HEK293 (cell line): Measurements from ENCODE around the gene CD302.

Experiments used
- CTCF ChIA-PET: fragments of 350-600 bp; formaldehyde crosslinking; extraction: SDS; loops from one replicate; lab custom pipeline; 2021; ENCODE audit warnings: antibody characterized with exemption; lab: Yijun Ruan, JAX
- POLR2A ChIA-PET: fragments of 300-600 bp; formaldehyde crosslinking; extraction: SDS; loops from one replicate; lab custom pipeline; 2020; ENCODE audit warnings: antibody characterized with exemption, inconsistent platforms; lab: Yijun Ruan, JAX
- H3K27ac ChIP-seq: fragments of 200-500 bp; sonication (Bioruptor generic); 2 replicates; pipeline ENCODE4 v1.5.1; 2014; ENCODE audit warnings: low read depth, low read length, control low read depth, inconsistent platforms; ENCODE audit errors: extremely low read depth
- H3K36me3 ChIP-seq, 2 experiments: fragments of 200-500 bp in 1 of 2; sonication (Bioruptor generic) in 1 of 2; 1 replicate in 1 of 2; 2 replicates in 1 of 2; pipeline ENCODE4 v1.5.1; 2014 to 2017; ENCODE audit warnings: inconsistent platforms in 2 of 2, low read length in 2 of 2; ENCODE audit not compliant: control insufficient read depth in 2 of 2, insufficient read depth in 1 of 2
- H3K4me1 ChIP-seq: fragments of 200-500 bp; sonication (Bioruptor generic); 2 replicates; pipeline ENCODE4 v1.5.1; 2014; ENCODE audit warnings: mild to moderate bottlenecking, low read length, inconsistent platforms; ENCODE audit not compliant: control insufficient read depth, insufficient read depth
- H3K4me3 ChIP-seq: 2 replicates; pipeline ENCODE4 v1.5.1; 2011; ENCODE audit warnings: low read depth, mild to moderate bottlenecking, control low read depth, low read length, moderate library complexity
- H3K9me3 ChIP-seq: fragments of 200-500 bp; sonication (Bioruptor generic); 2 replicates; pipeline ENCODE4 v1.5.1; 2014; ENCODE audit warnings: low read depth, low read length, inconsistent platforms; ENCODE audit not compliant: control insufficient read depth, insufficient read depth
- FEZF1 ChIP-seq: fragments of 450-650 bp; formaldehyde crosslinking; IDR thresholded peaks from 2 replicates; pipeline ENCODE4 v1.5.1; 2016; ENCODE audit warnings: missing biosample characterization, missing genetic modification characterization
- MYNN ChIP-seq: fragments of 450-650 bp; formaldehyde crosslinking; IDR thresholded peaks from 2 replicates; pipeline ENCODE4 v1.5.1; 2016; ENCODE audit warnings: missing biosample characterization, missing genetic modification characterization, borderline replicate concordance
- RBAK ChIP-seq: fragments of 450-650 bp; formaldehyde crosslinking; IDR thresholded peaks from 2 replicates; pipeline ENCODE4 v1.5.1; 2016; ENCODE audit warnings: missing biosample characterization, missing genetic modification characterization
- REPIN1 ChIP-seq: fragments of 450-650 bp; formaldehyde crosslinking; IDR thresholded peaks from 2 replicates; pipeline ENCODE4 v1.5.1; 2017; ENCODE audit warnings: missing biosample characterization, missing genetic modification characterization, low read depth
- SCRT2 ChIP-seq: fragments of 450-650 bp; formaldehyde crosslinking; IDR thresholded peaks from 2 replicates; pipeline ENCODE4 v1.5.1; 2016; ENCODE audit warnings: missing biosample characterization, missing genetic modification characterization
- ZNF114 ChIP-seq: fragments of 450-650 bp; formaldehyde crosslinking; IDR thresholded peaks from 2 replicates; pipeline ENCODE4 v1.5.0; 2017; ENCODE audit warnings: missing biosample characterization, missing genetic modification characterization
- ZNF132 ChIP-seq: fragments of 450-650 bp; formaldehyde crosslinking; IDR thresholded peaks from 2 replicates; pipeline ENCODE4 v1.5.1; 2017; ENCODE audit warnings: missing biosample characterization, missing genetic modification characterization, borderline replicate concordance
- ZNF169 ChIP-seq: fragments of 450-650 bp; formaldehyde crosslinking; IDR thresholded peaks from 2 replicates; pipeline ENCODE4 v1.5.1; 2016; ENCODE audit warnings: missing biosample characterization, missing genetic modification characterization
- ZNF311 ChIP-seq: fragments of 450-650 bp; formaldehyde crosslinking; IDR thresholded peaks from 2 replicates; pipeline ENCODE4 v1.5.1; 2017; ENCODE audit warnings: missing biosample characterization, missing genetic modification characterization, borderline replicate concordance
- ZNF521 ChIP-seq: fragments of 450-650 bp; formaldehyde crosslinking; IDR thresholded peaks from 2 replicates; pipeline ENCODE4 v1.5.1; 2017; ENCODE audit warnings: missing biosample characterization, mild to moderate bottlenecking, missing genetic modification characterization
- ZNF560 ChIP-seq: fragments of 450-650 bp; formaldehyde crosslinking; IDR thresholded peaks from 2 replicates; pipeline ENCODE4 v1.5.1; 2017; ENCODE audit warnings: missing biosample characterization, missing genetic modification characterization, borderline replicate concordance
- ZNF596 ChIP-seq: fragments of 450-650 bp; IDR thresholded peaks from 2 replicates; pipeline ENCODE4 v1.5.0; 2018; ENCODE audit warnings: missing biosample characterization, mild to moderate bottlenecking, missing genetic modification characterization, moderate library complexity
- TF ChIP-seq, protein P1 (sequence below): fragments of 450-650 bp; formaldehyde crosslinking; optimal IDR thresholded peaks from 2 replicates; pipeline ENCODE3; 2016; ENCODE audit warnings: missing biosample characterization, mild to moderate bottlenecking, missing genetic modification characterization
- TF ChIP-seq, protein P2 (sequence below): fragments of 450-650 bp; formaldehyde crosslinking; IDR thresholded peaks from 2 replicates; pipeline ENCODE4 v1.5.1; 2017; ENCODE audit warnings: missing biosample characterization, missing genetic modification characterization
- TF ChIP-seq, protein P3 (sequence below): fragments of 450-650 bp; formaldehyde crosslinking; IDR thresholded peaks from 2 replicates; pipeline ENCODE4 v1.5.1; 2016; ENCODE audit warnings: missing biosample characterization, missing genetic modification characterization, low read depth
- TF ChIP-seq, protein P4 (sequence below): fragments of 450-650 bp; formaldehyde crosslinking; IDR thresholded peaks from 2 replicates; pipeline ENCODE4 v1.5.1; 2016; ENCODE audit warnings: missing biosample characterization, missing genetic modification characterization
- TF ChIP-seq, protein P5 (sequence below): fragments of 450-650 bp; formaldehyde crosslinking; IDR thresholded peaks from 2 replicates; pipeline ENCODE4 v1.5.1; 2017; ENCODE audit warnings: missing biosample characterization, missing genetic modification characterization

CD302 gene

DNA sequence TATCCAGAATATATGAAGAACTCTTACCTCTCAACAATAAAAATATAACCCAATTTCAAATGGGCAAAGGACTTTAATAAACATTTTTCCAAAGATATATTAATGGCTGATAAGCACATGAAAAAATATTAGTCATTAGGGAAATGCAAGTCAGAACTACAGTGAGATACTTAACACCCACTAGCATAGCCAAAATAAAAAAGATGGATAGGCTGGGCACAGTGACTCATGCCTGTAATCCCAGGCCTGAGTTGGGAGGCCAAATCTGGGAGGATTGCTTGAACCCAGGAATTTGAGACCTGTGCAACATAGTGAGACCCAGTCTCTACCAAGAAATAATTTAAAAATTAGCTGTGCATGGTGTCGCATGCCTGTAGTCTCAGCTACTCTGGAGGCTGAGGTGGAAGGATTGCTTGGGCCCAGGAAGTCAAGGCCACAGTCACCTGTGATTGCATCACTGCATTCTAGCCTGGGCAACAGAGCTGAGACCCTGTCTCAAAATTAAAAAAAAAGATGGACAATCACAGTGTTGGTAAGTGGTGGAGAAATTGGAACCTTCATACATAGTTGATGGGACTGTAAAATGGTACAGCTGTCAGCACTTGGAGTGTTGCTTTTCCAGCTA, 60.6 kb downstream of the CD302 start:
- H3K4me1 ChIP-seq = no peaks in the 10 kb centered on the region
- ChIA-PET POLR2A (no interaction called here), CTCF (no interaction called here)
- H3K36me3 ChIP-seq = peaks cover 38 to 78% of the 10 kb centered on the region in 2 experiments
- TF ChIP-seq, protein P1, sequence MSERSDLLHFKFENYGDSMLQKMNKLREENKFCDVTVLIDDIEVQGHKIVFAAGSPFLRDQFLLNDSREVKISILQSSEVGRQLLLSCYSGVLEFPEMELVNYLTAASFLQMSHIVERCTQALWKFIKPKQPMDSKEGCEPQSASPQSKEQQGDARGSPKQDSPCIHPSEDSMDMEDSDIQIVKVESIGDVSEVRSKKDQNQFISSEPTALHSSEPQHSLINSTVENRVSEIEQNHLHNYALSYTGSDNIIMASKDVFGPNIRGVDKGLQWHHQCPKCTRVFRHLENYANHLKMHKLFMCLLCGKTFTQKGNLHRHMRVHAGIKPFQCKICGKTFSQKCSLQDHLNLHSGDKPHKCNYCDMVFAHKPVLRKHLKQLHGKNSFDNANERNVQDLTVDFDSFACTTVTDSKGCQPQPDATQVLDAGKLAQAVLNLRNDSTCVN (tag by site-specific recombination) = no peak
- TF ChIP-seq, protein P2, sequence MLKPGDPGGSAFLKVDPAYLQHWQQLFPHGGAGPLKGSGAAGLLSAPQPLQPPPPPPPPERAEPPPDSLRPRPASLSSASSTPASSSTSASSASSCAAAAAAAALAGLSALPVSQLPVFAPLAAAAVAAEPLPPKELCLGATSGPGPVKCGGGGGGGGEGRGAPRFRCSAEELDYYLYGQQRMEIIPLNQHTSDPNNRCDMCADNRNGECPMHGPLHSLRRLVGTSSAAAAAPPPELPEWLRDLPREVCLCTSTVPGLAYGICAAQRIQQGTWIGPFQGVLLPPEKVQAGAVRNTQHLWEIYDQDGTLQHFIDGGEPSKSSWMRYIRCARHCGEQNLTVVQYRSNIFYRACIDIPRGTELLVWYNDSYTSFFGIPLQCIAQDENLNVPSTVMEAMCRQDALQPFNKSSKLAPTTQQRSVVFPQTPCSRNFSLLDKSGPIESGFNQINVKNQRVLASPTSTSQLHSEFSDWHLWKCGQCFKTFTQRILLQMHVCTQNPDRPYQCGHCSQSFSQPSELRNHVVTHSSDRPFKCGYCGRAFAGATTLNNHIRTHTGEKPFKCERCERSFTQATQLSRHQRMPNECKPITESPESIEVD (tag by site-specific recombination) = no peak
- TF ChIP-seq, protein P3, sequence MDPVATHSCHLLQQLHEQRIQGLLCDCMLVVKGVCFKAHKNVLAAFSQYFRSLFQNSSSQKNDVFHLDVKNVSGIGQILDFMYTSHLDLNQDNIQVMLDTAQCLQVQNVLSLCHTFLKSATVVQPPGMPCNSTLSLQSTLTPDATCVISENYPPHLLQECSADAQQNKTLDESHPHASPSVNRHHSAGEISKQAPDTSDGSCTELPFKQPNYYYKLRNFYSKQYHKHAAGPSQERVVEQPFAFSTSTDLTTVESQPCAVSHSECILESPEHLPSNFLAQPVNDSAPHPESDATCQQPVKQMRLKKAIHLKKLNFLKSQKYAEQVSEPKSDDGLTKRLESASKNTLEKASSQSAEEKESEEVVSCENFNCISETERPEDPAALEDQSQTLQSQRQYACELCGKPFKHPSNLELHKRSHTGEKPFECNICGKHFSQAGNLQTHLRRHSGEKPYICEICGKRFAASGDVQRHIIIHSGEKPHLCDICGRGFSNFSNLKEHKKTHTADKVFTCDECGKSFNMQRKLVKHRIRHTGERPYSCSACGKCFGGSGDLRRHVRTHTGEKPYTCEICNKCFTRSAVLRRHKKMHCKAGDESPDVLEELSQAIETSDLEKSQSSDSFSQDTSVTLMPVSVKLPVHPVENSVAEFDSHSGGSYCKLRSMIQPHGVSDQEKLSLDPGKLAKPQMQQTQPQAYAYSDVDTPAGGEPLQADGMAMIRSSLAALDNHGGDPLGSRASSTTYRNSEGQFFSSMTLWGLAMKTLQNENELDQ = no peak
- TF ChIP-seq FEZF1 (tag by site-specific recombination) (no peak), ZNF132 (tag by site-specific recombination) (no peak), MYNN (tag by site-specific recombination) (no peak), RBAK (no peak), REPIN1 (tag by site-specific recombination) (no peak), SCRT2 (tag by site-specific recombination) (no peak), ZNF560 (tag by site-specific recombination) (no peak), ZNF169 (tag by site-specific recombination) (no peak), ZNF521 (tag by site-specific recombination) (no peak), ZNF596 (tag by site-specific recombination) (no peak), ZNF311 (tag by site-specific recombination) (no peak), ZNF114 (no peak)
- TF ChIP-seq, protein P4, sequence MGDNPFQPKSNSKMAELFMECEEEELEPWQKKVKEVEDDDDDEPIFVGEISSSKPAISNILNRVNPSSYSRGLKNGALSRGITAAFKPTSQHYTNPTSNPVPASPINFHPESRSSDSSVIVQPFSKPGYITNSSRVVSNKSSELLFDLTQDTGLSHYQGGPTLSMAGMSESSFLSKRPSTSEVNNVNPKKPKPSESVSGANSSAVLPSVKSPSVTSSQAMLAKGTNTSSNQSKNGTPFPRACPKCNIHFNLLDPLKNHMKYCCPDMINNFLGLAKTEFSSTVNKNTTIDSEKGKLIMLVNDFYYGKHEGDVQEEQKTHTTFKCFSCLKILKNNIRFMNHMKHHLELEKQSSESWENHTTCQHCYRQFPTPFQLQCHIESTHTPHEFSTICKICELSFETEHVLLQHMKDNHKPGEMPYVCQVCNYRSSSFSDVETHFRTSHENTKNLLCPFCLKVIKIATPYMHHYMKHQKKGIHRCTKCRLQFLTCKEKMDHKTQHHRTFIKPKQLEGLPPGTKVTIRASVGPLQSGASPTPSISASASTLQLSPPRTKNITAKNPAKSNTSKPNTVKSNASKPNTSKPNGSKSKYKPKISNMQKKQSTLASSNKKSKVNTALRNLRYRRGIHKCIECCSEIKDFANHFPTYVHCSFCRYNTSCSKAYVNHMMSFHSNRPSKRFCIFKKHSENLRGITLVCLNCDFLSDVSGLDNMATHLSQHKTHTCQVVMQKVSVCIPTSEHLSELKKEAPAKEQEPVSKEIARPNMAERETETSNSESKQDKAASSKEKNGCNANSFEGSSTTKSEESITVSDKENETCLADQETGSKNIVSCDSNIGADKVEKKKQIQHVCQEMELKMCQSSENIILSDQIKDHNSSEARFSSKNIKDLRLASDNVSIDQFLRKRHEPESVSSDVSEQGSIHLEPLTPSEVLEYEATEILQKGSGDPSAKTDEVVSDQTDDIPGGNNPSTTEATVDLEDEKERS (tag by site-specific recombination) = no peak
- TF ChIP-seq, protein P5, sequence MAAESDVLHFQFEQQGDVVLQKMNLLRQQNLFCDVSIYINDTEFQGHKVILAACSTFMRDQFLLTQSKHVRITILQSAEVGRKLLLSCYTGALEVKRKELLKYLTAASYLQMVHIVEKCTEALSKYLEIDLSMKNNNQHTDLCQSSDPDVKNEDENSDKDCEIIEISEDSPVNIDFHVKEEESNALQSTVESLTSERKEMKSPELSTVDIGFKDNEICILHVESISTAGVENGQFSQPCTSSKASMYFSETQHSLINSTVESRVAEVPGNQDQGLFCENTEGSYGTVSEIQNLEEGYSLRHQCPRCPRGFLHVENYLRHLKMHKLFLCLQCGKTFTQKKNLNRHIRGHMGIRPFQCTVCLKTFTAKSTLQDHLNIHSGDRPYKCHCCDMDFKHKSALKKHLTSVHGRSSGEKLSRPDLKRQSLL (tag by site-specific recombination) = no peak
- H3K9me3 ChIP-seq = no peaks in the 10 kb centered on the region
- no peak overlapping the region for H3K27ac ChIP-seq
- no peak overlapping the region for H3K4me3 ChIP-seq
